IgD-negative memory B cell (primary cell): ENCODE data around the gene DAB2. TPM values are rescaled to one million over a fixed set of nuclear protein-coding genes. Genes with fewer than 3 reads are reported as not detected.

ENCODE experiments used
- H3K27ac Mint-ChIP-seq, 3 donors: one replicate each; pipeline ENCODE4 v1.8.0; 2020 to 2022; ENCODE audit warnings: mild to moderate bottlenecking in 3 of 3, mixed read lengths in 3 of 3, moderate library complexity in 1 of 3
- H3K27me3 Mint-ChIP-seq: one replicate; pipeline ENCODE4 v1.8.0; 2021; ENCODE audit warnings: mixed read lengths
- H3K36me3 Mint-ChIP-seq: one replicate; pipeline ENCODE4 v1.8.0; 2020; ENCODE audit warnings: mild to moderate bottlenecking, mixed read lengths
- H3K4me1 Mint-ChIP-seq, 3 donors: one replicate each; pipeline ENCODE4 v1.8.0; 2020 to 2022; ENCODE audit warnings: mixed read lengths in 3 of 3, mild to moderate bottlenecking in 1 of 3
- H3K4me3 Mint-ChIP-seq, 4 donors: one replicate each; pipeline ENCODE4 v1.8.0; 2020 to 2022; ENCODE audit warnings: mild to moderate bottlenecking in 4 of 4, mixed read lengths in 4 of 4, moderate library complexity in 3 of 4
- H3K9me3 Mint-ChIP-seq, 3 donors: one replicate each; pipeline ENCODE4 v1.8.0; 2020 to 2021; ENCODE audit warnings: mixed read lengths in 3 of 3, mild to moderate bottlenecking in 1 of 3
- polyA plus RNA-seq: library from polyadenylated mRNA; unstranded; fragments of 300-500 nt; fragmentation: Illumina TruSeq; gene quantifications from one replicate; pipeline ENCODE4 v1.2.3, GENCODE V29; 2021

DAB2 gene
- polyA plus RNA-seq, 1 donor from 2014 or later = 0.20 TPM

DNA sequence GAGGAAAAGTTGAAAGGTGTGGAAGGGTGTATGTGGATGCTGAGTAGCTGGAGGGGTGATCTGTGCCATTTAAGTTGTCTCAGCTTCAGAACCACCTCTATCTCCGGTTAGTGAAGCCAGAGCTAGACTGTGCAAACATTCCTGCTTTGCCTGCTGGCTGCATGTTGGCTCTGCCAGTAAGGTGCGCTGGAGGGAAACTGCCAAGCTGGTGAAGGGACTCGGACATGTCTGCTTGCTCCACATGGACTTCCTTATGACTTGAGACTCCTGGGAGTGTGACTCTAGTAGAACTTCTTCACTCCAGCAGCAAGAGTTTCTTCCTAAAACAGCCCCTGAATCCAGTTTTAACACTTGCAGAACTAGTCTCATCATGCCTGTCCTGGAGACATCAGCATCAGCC lies 27.9 kb downstream of the DAB2 start:
- Mint-ChIP-seq H3K4me3 (no peak overlapping the region), H3K27ac (no peak overlapping the region)

DNA sequence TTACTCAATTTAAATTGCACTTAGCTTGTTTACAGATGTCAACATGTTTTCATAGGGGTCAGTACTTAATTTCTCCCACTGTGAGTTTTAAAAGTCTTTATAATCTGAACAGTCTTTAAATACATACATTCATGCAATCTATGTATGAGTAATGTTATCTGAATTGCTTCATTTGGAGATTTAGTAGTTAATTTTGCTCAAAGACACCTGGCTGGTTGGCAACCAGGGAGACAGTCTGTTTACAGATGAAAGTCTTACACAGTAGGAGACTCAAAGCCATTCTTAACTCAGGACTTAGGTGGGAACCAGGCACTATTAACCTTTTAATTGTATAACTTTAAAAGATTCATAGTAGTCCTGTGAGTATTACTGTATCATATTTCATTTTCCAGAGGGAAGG lies 29.3 kb downstream of the DAB2 start:
- H3K4me1 Mint-ChIP-seq = peaks cover 0 to 4% (median 0%) of the 10 kb centered on the region in 3 donors
- H3K27ac Mint-ChIP-seq = no peak overlapping the region
- no peak overlapping the region for H3K4me3 Mint-ChIP-seq
- H3K36me3 Mint-ChIP-seq = peaks cover 3% of the 10 kb centered on the region
- no peaks in the 10 kb centered on the region for H3K9me3 Mint-ChIP-seq
- no peaks in the 10 kb centered on the region for H3K27me3 Mint-ChIP-seq

More for the DNA sequence above, 27.9 kb downstream of the DAB2 start:
- Mint-ChIP-seq H3K9me3 (no peaks in the 10 kb centered on the region), H3K27me3 (no peaks in the 10 kb centered on the region), H3K4me1 (peaks cover 0 to 4% (median 0%) of the 10 kb centered on the region in 3 donors), H3K36me3 (peaks cover 3% of the 10 kb centered on the region)

DNA sequence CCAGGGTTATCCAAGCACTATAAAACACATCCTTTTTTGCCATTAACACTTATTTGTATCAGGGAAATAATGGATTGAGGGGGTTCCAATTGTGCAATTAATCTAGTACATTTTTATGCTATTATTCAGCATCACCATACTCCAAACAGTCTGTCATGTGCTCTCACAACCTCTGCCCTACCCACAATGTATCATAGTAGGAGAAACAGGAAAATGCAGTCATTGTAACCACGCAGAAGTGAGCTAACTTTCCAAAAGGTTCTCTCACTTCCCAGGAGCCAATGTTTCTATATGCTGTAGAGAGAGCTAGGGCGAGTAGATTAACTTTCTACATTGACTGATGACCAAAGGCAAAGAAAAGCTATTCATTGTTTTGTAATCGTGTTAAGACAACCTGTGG lies 29.8 kb downstream of the DAB2 start:
- no peaks in the 10 kb centered on the region for H3K9me3 Mint-ChIP-seq
- H3K27ac Mint-ChIP-seq = no peak overlapping the region
- H3K4me3 Mint-ChIP-seq = no peak overlapping the region
- no peaks in the 10 kb centered on the region for H3K27me3 Mint-ChIP-seq
- H3K36me3 Mint-ChIP-seq = peaks cover 3% of the 10 kb centered on the region
- H3K4me1 Mint-ChIP-seq = peaks cover 0 to 4% (median 0%) of the 10 kb centered on the region in 3 donors

DNA sequence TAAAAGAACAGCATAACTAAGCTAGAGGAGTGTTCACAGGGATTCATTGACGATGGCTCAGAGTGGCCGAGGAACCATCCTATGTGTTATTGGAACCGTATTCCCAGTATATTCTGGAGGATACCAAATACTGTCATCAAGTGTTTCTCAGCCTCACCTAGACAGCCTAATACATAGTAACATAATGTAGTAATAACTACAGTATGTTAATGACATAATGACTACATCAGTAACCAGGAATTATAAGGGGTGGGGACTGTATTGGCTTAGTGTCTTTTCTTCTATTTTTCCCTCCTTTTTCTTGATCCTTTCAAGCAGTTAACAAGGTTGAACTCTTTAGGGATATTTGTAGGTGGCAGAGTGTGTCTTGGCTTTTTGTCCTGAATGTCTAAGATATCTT lies 33.8 kb downstream of the DAB2 start:
- no peaks in the 10 kb centered on the region for H3K4me1 Mint-ChIP-seq
- no peak overlapping the region for H3K4me3 Mint-ChIP-seq
- no peaks in the 10 kb centered on the region for H3K36me3 Mint-ChIP-seq
- no peaks in the 10 kb centered on the region for H3K27me3 Mint-ChIP-seq
- no peak overlapping the region for H3K27ac Mint-ChIP-seq
- no peaks in the 10 kb centered on the region for H3K9me3 Mint-ChIP-seq

DNA sequence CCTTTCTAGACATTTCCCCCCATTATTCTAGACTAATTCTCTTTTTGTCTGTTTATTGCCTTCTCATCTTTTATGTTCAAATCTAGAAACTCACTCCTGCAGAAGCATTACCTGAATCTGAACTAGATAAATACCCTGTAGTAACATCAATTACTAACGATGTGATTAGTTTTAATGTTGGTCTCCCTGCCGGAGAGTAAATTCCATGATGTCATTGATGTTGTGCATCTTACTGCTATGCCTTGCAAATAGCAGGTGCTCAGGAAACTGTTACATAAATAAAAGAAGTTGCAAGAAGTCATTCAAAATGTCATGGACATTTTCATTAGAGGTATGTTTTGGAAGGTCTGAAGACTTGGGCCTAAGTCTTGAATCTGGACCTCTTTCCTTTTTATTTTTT lies 37.5 kb downstream of the DAB2 start:
- Mint-ChIP-seq H3K36me3 (no peaks in the 10 kb centered on the region), H3K27me3 (peaks cover 5% of the 10 kb centered on the region), H3K27ac (no peak overlapping the region), H3K9me3 (no peaks in the 10 kb centered on the region), H3K4me1 (no peaks in the 10 kb centered on the region), H3K4me3 (no peak overlapping the region)

DNA sequence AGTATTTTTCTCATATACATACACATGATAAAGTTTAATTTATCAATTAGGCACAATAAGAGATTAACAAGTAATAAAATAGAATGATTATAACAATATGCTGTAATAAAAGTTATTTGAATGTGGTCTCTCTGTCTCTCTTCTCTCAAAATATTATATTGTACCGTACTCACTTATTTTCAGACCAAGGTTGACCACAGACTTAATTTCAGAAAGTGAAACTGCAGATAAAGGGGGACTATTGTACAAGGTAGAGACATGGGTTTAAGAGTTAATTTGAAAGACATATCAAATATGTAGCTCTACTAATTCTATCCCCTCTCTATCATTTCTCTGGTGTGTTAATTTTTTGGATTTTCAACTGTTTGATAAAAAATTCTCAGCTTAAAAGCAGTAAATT lies 40.5 kb downstream of the DAB2 start:
- H3K9me3 Mint-ChIP-seq = no peaks in the 10 kb centered on the region
- H3K36me3 Mint-ChIP-seq = no peaks in the 10 kb centered on the region
- H3K4me1 Mint-ChIP-seq = no peaks in the 10 kb centered on the region
- no peak overlapping the region for H3K27ac Mint-ChIP-seq
- no peak overlapping the region for H3K4me3 Mint-ChIP-seq
- peaks cover 7% of the 10 kb centered on the region for H3K27me3 Mint-ChIP-seq

DNA sequence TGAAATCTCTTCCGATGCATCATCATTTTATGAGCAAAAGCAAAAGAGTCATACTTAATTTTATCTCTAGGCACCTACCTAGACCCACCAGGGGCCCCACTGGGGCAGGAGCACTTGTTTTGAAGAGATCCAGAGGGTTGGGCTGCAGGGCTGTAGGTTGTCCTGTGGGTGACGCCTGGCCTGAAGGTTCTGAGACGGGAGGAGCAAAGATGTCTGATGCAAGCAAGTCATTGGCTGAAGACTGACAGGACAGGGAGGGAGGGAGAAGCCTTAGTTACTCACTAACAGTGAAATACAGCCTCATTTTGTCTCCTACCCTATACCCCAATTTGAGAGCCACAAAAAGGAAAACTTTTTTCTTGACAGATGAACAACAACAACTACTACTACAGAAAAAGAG lies 43.4 kb downstream of the DAB2 start:
- H3K27ac Mint-ChIP-seq = no peak overlapping the region
- no peak overlapping the region for H3K4me3 Mint-ChIP-seq
- no peaks in the 10 kb centered on the region for H3K4me1 Mint-ChIP-seq
- H3K9me3 Mint-ChIP-seq = no peaks in the 10 kb centered on the region
- H3K36me3 Mint-ChIP-seq = no peaks in the 10 kb centered on the region
- peaks cover 8% of the 10 kb centered on the region for H3K27me3 Mint-ChIP-seq

DNA sequence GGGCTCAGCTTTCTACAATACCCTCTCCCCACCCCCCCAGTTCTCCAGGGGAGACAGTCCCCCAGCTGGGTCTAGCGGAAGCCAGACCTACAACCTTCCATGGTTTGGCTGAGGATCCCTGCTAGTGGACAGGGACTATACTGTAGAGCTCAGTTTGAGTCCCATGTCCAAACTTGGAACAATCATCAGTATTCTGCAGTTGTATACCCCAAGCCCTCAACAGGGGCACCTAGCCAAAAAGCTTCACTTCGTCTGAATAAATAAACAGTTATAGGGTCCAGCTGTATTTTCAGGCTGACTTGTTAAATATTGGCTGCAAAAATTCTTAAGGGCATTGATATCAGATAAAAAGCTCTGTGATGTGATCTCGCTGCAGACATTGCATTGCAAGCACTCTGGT lies 45.1 kb downstream of the DAB2 start:
- Mint-ChIP-seq H3K27ac (no peak overlapping the region), H3K27me3 (peaks cover 16% of the 10 kb centered on the region), H3K36me3 (no peaks in the 10 kb centered on the region), H3K4me3 (no peak overlapping the region), H3K4me1 (no peaks in the 10 kb centered on the region), H3K9me3 (no peaks in the 10 kb centered on the region)

DNA sequence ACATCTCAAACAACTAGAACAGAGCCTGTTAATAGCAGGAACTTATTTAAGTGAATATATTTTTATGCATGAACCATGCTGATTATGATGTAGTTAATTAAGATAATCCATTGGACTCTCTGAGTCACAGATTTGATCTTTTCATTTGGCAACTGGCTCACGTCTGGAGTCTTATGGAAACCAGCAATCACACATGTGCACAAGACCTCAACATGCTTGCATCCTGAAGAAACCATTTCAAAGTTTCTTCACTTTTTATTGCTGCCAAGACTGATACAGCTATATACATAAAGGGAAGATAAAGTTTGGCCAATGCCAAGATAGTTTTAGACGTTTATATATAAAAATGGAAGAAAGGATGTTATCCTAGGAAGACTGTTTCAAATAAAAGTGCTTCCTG lies 47.2 kb downstream of the DAB2 start:
- no peaks in the 10 kb centered on the region for H3K9me3 Mint-ChIP-seq
- H3K27me3 Mint-ChIP-seq = peaks cover 13% of the 10 kb centered on the region
- peaks cover 1% of the 10 kb centered on the region for H3K36me3 Mint-ChIP-seq
- no peak overlapping the region for H3K4me3 Mint-ChIP-seq
- no peak overlapping the region for H3K27ac Mint-ChIP-seq
- H3K4me1 Mint-ChIP-seq = no peaks in the 10 kb centered on the region

DNA sequence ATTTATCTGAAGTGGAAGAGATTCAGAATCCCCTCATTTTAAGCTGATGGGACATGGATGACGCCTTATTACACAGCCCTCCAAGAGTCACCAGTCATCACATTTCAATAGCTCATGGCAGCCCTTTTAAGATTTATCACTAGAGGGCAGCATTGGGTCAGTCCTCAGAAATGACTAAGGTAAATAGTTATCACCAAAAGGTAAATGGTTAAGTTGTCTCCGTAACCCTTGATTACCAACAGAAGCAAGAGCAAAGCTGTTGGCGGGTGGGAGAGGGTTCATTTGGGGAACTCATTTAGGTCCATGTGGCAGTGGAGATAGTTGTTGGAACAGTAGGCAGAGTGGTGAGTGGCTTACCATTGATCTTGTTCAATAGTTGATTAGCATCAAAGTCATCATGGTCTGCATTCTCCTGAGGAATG lies 48.5 kb downstream of the DAB2 start:
- H3K9me3 Mint-ChIP-seq = no peaks in the 10 kb centered on the region
- peaks cover 12% of the 10 kb centered on the region for H3K27me3 Mint-ChIP-seq
- H3K36me3 Mint-ChIP-seq = peaks cover 1% of the 10 kb centered on the region
- H3K27ac Mint-ChIP-seq = no peak overlapping the region
- no peaks in the 10 kb centered on the region for H3K4me1 Mint-ChIP-seq
- H3K4me3 Mint-ChIP-seq = no peak overlapping the region

DNA sequence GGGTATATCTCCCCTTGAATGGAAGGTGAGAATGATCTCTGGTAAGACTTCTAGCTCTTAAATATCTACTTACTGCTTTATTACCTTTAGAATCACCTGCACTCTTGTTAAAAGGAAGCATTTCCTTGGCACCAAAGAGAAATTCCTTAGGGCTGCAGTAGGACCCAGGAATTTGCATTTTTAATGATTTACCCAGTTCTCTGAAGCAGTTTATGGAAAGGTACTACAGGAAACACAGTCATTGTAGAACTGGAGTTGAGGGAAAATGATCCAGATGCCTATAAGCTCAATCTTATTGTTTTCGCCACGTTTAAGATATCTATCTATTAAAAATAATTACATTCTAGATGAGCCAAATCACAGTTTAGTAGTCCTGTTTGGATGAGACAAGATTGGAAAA lies 51.0 kb downstream of the DAB2 start:
- H3K36me3 Mint-ChIP-seq = peaks cover 1% of the 10 kb centered on the region
- H3K27ac Mint-ChIP-seq = no peak overlapping the region
- no peaks in the 10 kb centered on the region for H3K9me3 Mint-ChIP-seq
- peaks cover 11% of the 10 kb centered on the region for H3K27me3 Mint-ChIP-seq
- no peaks in the 10 kb centered on the region for H3K4me1 Mint-ChIP-seq
- no peak overlapping the region for H3K4me3 Mint-ChIP-seq

DNA sequence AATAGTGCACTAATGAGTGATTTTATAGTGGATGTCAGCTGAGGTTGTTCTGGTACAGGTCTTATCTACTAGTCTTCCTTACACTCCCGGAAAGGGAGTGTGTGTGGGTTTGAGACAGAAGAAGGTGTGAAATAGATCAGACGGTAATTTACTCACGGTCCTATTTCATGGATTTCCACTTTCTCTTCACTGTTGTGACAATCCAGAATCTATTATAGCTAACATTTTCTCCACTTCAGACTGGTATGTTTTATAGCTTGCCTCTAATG lies 53.5 kb downstream of the DAB2 start:
- no peak overlapping the region for H3K4me3 Mint-ChIP-seq
- no peaks in the 10 kb centered on the region for H3K9me3 Mint-ChIP-seq
- peaks cover 11% of the 10 kb centered on the region for H3K27me3 Mint-ChIP-seq
- no peaks in the 10 kb centered on the region for H3K4me1 Mint-ChIP-seq
- peaks cover 1% of the 10 kb centered on the region for H3K36me3 Mint-ChIP-seq
- no peak overlapping the region for H3K27ac Mint-ChIP-seq

DNA sequence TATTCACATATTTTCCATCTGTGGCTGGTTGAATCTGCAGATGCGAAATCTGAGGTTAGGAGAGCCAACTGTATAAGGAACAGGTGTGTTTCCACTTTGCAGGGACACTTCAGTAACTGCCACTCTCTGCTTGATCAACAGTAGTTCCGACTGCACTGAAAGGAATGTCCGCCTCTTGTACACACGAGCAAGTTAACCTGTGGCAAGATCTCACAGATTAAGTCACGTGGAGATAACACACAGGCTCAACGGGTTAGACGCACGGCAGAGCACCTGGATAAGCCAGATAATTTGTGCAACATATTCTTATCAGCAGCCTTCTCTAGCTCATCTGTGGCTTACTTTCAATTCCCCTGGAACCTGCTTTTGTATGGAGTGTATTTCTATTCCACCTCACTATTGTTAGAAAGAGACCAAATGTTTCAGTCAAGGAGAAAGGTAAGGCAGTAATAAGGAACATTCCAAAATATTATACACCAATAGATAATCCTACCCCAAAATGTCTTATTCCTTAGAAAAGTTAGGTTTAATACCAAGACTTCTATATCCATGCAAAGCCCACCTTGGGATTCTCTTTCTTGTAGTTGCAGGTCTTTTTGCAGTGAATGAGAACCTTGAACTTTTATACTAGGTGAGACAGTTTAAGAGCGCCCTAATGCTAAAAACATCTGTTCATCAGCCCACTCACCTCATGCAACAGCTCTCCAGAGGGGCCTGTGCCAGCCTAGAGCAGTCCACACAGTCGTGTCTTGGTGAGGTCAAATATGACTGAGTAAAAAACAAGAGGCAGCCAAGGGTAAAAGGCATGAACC lies 54.0 kb downstream of the DAB2 start:
- no peaks in the 10 kb centered on the region for H3K9me3 Mint-ChIP-seq
- H3K27ac Mint-ChIP-seq = no peak overlapping the region
- no peaks in the 10 kb centered on the region for H3K4me1 Mint-ChIP-seq
- peaks cover 1% of the 10 kb centered on the region for H3K36me3 Mint-ChIP-seq
- no peak overlapping the region for H3K4me3 Mint-ChIP-seq
- H3K27me3 Mint-ChIP-seq = peaks cover 8% of the 10 kb centered on the region

DNA sequence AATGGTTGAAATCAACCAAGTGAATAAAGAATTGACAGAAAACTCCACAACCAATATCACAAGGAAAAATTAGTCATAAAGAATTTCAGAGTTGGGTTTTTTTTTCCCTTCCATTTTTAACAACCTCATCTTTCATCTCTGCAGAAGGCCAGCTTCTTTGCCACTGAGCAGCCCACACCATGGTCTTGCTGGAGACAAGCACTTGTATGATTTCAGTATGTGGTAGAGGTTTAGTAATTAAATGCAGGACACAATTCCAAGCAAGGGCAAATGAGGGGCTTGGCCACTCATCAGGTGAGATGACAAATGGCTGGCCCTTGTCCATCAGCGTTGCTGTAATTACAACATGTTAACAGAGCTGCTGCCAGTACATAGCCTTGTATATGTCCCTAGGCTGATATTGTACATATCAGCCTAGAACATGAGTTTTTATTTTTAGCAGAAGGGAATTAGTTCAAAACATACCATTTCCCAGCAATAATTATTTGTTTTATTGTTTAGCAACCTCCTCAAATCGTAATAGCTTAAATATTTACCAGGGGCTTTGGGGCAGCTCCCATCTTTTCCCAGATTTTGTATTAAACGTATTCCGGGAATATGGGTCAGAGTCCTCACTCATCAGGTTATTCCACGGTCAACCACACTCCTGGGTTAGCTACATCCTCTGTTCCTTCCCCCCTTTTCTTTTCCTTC lies 55.5 kb downstream of the DAB2 start:
- no peak overlapping the region for H3K27ac Mint-ChIP-seq

DNA sequence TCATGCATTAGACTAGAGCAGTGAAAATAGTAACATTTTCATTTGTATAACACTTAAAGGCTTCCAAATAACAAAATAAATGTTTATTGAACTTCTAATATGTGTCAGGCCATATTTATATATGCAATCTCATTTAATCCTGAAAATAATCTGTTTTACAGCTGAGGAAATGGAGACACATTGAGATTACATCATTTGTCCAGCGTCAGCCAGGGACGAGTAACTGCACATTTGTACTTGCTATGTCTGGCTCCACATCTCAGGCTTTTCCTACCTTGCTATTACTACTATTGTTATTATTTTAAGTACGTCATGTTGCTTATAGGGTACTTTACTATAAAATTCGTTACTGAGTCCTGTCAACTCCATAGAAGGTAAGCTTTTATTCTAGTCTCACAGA lies 56.7 kb downstream of the DAB2 start:
- H3K4me1 Mint-ChIP-seq = no peaks in the 10 kb centered on the region
- H3K27me3 Mint-ChIP-seq = peaks cover 3% of the 10 kb centered on the region
- no peak overlapping the region for H3K4me3 Mint-ChIP-seq
- no peaks in the 10 kb centered on the region for H3K36me3 Mint-ChIP-seq
- H3K9me3 Mint-ChIP-seq = peaks cover 0 to 2% (median 0%) of the 10 kb centered on the region in 3 donors
- no peak overlapping the region for H3K27ac Mint-ChIP-seq

More for the DNA sequence above, 55.5 kb downstream of the DAB2 start:
- no peaks in the 10 kb centered on the region for H3K36me3 Mint-ChIP-seq
- H3K9me3 Mint-ChIP-seq = no peaks in the 10 kb centered on the region
- peaks cover 3% of the 10 kb centered on the region for H3K27me3 Mint-ChIP-seq
- H3K4me3 Mint-ChIP-seq = no peak overlapping the region
- H3K4me1 Mint-ChIP-seq = no peaks in the 10 kb centered on the region

DNA sequence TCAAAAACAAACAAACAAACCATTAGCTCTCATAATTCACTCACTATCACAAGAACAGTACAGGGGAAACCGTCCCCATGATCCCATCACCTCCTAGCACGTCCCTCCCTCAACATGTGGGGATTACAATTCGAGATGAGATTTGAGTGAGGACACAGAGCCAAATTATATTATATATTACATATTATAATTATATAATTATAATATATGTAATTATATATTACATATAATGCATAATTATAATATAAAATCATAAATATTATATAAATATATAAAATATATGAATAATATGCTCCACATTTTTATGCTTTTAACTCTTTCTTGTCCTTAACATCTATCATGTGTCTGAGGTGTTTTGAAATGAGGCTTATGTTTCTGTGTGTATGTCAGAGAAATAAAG lies 57.1 kb downstream of the DAB2 start:
- H3K36me3 Mint-ChIP-seq = no peaks in the 10 kb centered on the region
- H3K4me1 Mint-ChIP-seq = no peaks in the 10 kb centered on the region
- H3K4me3 Mint-ChIP-seq = no peak overlapping the region
- peaks cover 3% of the 10 kb centered on the region for H3K27me3 Mint-ChIP-seq
- no peak overlapping the region for H3K27ac Mint-ChIP-seq
- H3K9me3 Mint-ChIP-seq = peaks cover 0 to 2% (median 0%) of the 10 kb centered on the region in 3 donors
